GM13977 (cell line): ENCODE data around the gene SPZ1.
"Not testable (repeated sequence)": the region's sequence is repeated elsewhere in the genome, so short reads cannot be mapped to it uniquely, and the experiment has no call there.

Experiments
- DNase-seq: peaks from one replicate; pipeline ENCODE4 v3.0.0; 2012; ENCODE audit warnings: low spot score
- in situ Hi-C: fragments of 300-500 bp; cut with MboI; formaldehyde crosslinking; loops from one replicate; pipeline ENCODE4 v1.12.0; 2022; ENCODE audit warnings: low sequenced_read_pairs, low pct_unique_long_range_greater_than_20kb, mixed read lengths, inconsistent platforms; ENCODE audit not compliant: unreplicated experiment
- TF ChIP-seq, protein P1 (sequence below): IDR thresholded peaks from 2 replicates; pipeline ENCODE4 v1.5.1; 2012; ENCODE audit warnings: mild to moderate bottlenecking, control low read depth; ENCODE audit not compliant: insufficient read depth; ENCODE audit errors: extremely low read depth, missing control alignments

SPZ1 gene

DNA sequence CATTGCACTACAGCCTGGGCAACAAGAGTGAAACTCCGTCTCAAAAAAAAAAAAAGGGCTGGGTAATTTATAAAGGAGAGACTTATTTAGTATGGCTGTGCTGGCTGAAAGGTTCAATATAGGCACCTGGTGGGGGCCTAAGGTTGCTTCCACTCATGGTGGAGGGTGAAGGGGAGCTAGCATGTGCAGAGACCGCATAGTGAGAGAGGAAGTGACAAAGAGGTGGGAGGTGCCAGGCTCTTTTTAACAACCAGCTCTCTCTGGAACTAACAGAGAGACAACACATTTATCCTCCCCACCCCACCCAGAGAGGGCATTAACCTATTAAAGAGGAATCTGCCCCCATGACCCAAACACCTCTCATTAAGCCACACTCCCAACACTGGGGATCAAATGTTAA is 35.1 kb upstream of the SPZ1 start:
- in situ Hi-C loops = no loop called here
- TF ChIP-seq, protein P1, sequence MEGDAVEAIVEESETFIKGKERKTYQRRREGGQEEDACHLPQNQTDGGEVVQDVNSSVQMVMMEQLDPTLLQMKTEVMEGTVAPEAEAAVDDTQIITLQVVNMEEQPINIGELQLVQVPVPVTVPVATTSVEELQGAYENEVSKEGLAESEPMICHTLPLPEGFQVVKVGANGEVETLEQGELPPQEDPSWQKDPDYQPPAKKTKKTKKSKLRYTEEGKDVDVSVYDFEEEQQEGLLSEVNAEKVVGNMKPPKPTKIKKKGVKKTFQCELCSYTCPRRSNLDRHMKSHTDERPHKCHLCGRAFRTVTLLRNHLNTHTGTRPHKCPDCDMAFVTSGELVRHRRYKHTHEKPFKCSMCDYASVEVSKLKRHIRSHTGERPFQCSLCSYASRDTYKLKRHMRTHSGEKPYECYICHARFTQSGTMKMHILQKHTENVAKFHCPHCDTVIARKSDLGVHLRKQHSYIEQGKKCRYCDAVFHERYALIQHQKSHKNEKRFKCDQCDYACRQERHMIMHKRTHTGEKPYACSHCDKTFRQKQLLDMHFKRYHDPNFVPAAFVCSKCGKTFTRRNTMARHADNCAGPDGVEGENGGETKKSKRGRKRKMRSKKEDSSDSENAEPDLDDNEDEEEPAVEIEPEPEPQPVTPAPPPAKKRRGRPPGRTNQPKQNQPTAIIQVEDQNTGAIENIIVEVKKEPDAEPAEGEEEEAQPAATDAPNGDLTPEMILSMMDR = no peak
- no peak for DNase-seq

DNA sequence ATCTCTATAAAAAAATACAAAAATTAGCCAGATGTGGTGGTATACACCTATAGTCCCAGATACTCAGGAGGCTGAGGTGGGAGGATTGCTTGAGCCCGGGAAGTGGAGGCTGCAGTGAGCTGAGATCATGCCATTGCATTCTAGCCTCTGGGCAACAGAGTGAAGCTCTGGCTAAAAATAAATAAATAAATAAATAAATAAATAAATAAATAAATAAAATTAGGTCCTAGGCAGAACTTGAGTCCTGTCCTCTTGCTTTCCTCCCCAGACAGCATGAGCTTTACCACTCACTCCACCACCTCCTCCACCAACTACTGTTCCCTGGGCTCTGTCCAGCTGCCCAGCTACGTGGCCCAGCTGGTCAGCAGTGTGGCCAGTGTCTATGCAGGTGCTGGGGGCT is 31.6 kb upstream of the SPZ1 start:
- DNase-seq = no peak
- in situ Hi-C loops = no loop called here
- TF ChIP-seq, protein P1 = no peak

DNA sequence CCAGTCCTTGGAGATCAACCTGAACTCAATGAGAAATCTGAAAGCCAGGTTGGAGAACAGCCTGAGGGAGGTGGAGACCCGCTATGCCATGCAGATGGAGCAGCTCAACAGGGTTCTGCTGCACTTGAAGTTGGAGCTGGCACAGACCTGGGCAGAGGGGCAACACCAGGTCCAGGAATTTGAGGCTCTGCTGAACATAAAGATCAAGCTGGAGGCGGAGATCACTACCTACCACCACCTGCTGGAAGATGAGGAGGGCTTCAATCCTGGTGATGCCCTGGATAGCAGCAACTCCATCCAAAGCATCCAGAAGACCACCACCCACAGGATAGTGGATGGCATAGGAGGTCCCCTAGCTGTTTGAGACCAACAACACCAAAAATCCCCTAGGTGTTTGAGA is 30.5 kb upstream of the SPZ1 start:
- DNase-seq = no peak
- in situ Hi-C loops = no loop called here
- TF ChIP-seq, protein P1 = no peak

DNA sequence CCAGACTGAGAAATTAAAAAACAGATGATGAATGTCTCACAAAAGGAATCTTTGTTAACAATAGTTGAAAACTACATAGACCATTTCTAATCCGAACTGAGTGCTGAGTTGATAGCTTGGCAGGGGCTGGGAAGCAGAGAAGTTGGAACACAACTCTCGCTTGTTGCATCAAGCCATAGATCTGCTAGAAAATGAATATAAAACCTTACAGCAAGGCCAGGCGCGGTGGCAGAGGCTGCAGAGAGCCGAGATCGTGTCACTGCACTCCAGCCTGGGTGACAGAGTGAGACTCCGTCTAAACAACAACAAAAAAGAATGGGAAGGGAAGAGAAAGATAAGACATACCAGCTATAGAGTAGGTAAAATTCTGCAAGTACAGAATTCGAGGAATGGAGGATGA is 28.0 kb upstream of the SPZ1 start:
- TF ChIP-seq, protein P1 = no peak
- in situ Hi-C loops = no loop called here
- no peak for DNase-seq

DNA sequence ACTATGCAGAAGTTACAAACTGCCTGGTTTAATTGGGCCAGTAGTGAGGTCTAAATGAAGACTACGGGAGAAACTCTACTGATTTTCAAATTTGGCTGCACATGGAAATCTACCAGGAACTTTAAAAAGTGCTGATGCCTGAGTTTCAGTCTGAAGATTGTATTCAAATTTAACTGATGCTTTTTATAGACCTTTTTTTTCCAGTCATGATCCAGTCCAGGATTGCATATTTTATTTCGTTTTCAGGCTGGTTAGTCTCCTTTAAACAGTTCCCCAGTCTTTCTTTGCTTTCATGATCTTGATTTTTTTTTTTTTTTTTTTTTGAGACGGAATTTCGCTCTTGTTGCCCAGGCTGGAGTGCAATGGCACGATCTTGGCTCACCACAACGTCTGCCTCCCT is 23.7 kb upstream of the SPZ1 start:
- TF ChIP-seq, protein P1 = no peak
- in situ Hi-C loops = no loop called here
- DNase-seq = no peak

DNA sequence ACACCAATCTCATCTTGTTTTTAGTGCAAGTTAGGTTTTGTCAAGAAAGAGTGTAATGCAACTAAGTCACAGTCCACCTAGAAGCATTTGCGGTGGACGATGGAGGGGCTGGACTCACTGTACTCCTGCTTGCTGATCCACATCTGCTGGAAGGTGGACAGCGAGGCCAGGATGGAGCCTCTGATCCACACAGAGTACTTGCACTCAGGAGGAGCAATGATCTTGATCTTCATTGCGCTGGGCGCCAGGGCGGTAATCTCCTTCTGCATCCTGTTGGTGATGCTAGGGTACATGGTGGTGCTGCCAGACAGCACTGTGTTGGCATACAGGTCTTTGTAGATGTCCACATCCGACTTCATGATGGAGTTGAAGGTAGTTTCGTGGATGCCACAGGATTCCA is 20.2 kb upstream of the SPZ1 start:
- TF ChIP-seq, protein P1 = no peak
- in situ Hi-C loops = no loop called here
- DNase-seq = no peak

DNA sequence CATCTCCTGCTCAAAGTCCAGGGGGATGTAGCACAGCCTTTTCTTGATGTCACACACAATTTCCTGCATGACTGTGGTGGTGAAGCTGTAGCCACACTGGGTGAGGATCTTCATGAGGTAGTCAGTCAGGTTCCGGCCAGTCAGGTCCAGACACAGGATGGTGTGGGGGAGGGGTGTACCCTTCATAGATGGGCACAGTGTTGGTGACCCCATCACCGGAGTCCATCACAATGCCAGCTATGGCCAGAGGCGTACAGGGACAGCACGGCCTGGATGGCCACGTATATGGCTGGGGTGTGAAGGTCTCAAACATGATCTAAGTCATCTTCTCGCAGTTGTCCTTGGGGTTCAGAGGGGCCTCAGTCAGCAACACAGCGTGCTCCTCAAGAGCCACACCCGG is 19.7 kb upstream of the SPZ1 start:
- DNase-seq = no peak
- TF ChIP-seq, protein P1 = no peak
- in situ Hi-C loops = loop anchor here (25.0 kb wide), 1 partner anchor 413 kb away; no protein-coding TSS in a partner anchor

DNA sequence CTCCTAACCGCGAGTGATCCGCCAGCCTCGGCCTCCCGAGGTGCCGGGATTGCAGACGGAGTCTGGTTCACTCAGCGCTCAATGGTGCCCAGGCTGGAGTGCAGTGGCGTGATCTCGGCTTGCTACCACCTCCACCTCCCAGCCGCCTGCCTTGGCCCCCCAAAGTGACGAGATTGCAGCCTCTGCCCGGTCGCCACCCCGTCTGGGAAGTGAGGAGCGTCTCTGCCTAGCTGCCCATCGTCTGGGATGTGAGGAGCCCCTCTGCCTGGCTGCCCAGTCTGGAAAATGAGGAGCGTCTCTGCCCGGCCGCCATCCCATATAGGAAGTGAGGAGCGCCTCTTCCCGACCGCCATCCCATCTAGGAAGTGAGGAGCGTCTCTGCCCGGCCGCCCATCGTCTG is 19.0 kb upstream of the SPZ1 start:
- in situ Hi-C loops = loop anchor here (25.0 kb wide), 1 partner anchor 413 kb away; no protein-coding TSS in a partner anchor
- DNase-seq = not testable (repeated sequence)

DNA sequence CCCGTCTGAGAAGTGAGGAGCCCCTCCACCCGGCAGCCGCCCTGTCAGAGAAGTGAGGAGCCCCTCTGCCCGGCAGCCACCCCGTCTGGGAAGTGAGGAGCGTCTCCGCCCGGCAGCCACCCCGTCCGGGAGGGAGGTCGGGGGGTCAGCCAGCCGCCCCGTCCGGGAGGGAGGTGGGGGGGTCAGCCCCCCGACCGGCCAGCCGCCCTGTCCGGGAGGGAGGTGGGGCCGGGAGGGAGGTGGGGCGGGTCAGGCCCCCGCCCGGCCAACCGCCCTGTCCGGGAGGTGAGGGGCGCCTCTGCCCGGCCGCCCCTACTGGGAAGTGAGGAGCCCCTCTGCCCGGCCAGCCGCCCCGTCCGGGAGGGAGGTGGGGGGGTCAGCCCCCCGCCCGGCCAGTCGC is 18.5 kb upstream of the SPZ1 start:
- DNase-seq = not testable (repeated sequence)
- in situ Hi-C loops = loop anchor here (25.0 kb wide), 1 partner anchor 414 kb away; no protein-coding TSS in a partner anchor
